SU-DHL-6 (cell line): Measurements from ENCODE around the gene NT5C.
"Not testable (repeated sequence)": the region's sequence is repeated elsewhere in the genome, so short reads cannot be mapped to it uniquely, and the experiment has no call there.

Experiments
- H2AFZ ChIP-seq: fragments of 200-600 bp; sonication (generic); 2 replicates; pipeline ENCODE4 v1.6.1; 2014; ENCODE audit warnings: low read depth, mild to moderate bottlenecking, moderate library complexity, mixed read lengths, antibody characterized with exemption, low read length; ENCODE audit not compliant: severe bottlenecking
- H3F3A ChIP-seq: fragments of 200-600 bp; shearing (Covaris generic); 2 replicates; pipeline ENCODE4 v1.6.0; 2016; ENCODE audit warnings: antibody characterized with exemption, mild to moderate bottlenecking; ENCODE audit not compliant: insufficient read depth
- H3K27ac ChIP-seq: fragments of 200-600 bp; sonication (generic); 2 replicates; pipeline ENCODE4 v1.5.1; 2016; ENCODE audit warnings: low read depth, mild to moderate bottlenecking, low read length, moderate library complexity, mixed read lengths
- H3K27me3 ChIP-seq: fragments of 200-600 bp; sonication (generic), shearing (Covaris generic); 2 replicates; pipeline ENCODE4 v1.6.0; 2014; ENCODE audit warnings: mild to moderate bottlenecking, low read length
- H3K36me3 ChIP-seq: fragments of 200-600 bp; sonication (generic); 2 replicates; pipeline ENCODE4 v1.6.1; 2014; ENCODE audit warnings: mild to moderate bottlenecking, low read length, mixed read lengths
- H3K4me2 ChIP-seq: fragments of 300-600, 200-600 bp; shearing (Covaris generic), sonication (generic); 2 replicates; pipeline ENCODE4 v1.6.0; 2014; ENCODE audit warnings: low read length, low read depth, mild to moderate bottlenecking; ENCODE audit not compliant: poor library complexity, severe bottlenecking
- H3K4me3 ChIP-seq: fragments of 200-600 bp; sonication (generic); 2 replicates; pipeline ENCODE4 v1.5.1; 2014; ENCODE audit warnings: antibody characterized with exemption, low read length, mild to moderate bottlenecking, mixed read lengths; ENCODE audit not compliant: insufficient read depth, poor library complexity, severe bottlenecking
- H3K79me2 ChIP-seq: fragments of 200-600 bp; sonication (generic); 2 replicates; pipeline ENCODE4 v1.6.1; 2014; ENCODE audit warnings: mild to moderate bottlenecking, low read length, moderate library complexity; ENCODE audit not compliant: insufficient read depth
- H3K9ac ChIP-seq: fragments of 200-600 bp; sonication (generic); 2 replicates; pipeline ENCODE4 v1.7.0; 2014; ENCODE audit warnings: mild to moderate bottlenecking, low read length
- H3K9me2 ChIP-seq: fragments of 200-600 bp; sonication (generic); replicated peaks from 2 replicates; pipeline ENCODE4 v1.6.1; 2014; ENCODE audit warnings: low read length; ENCODE audit not compliant: insufficient read depth
- H3K9me3 ChIP-seq: fragments of 200-600 bp; sonication (generic); 2 replicates; pipeline ENCODE4 v1.6.1; 2014; ENCODE audit warnings: low read length, mixed read lengths; ENCODE audit not compliant: insufficient read depth
- H4K20me1 ChIP-seq: fragments of 200-600 bp; sonication (generic); 2 replicates; pipeline ENCODE4 v1.6.1; 2014; ENCODE audit warnings: low read depth, mild to moderate bottlenecking, antibody characterized with exemption, low read length, moderate library complexity, mixed read lengths
- EZH2phosphoT487 ChIP-seq: fragments of 200-600 bp; sonication (generic), shearing (Covaris generic); conservative IDR thresholded peaks from 2 replicates; pipeline ENCODE4 v1.6.1; 2018; ENCODE audit warnings: mild to moderate bottlenecking, antibody characterized with exemption, low read length, moderate library complexity, mixed read lengths
- TF ChIP-seq, protein P1 (sequence below): fragments of 200-600 bp; sonication (generic); IDR thresholded peaks from one replicate; pipeline ENCODE4 v1.5.1; 2017; ENCODE audit warnings: antibody characterized with exemption, mild to moderate bottlenecking, low read length, moderate library complexity; ENCODE audit not compliant: insufficient read depth, poor library complexity, severe bottlenecking

The NT5C gene

DNA sequence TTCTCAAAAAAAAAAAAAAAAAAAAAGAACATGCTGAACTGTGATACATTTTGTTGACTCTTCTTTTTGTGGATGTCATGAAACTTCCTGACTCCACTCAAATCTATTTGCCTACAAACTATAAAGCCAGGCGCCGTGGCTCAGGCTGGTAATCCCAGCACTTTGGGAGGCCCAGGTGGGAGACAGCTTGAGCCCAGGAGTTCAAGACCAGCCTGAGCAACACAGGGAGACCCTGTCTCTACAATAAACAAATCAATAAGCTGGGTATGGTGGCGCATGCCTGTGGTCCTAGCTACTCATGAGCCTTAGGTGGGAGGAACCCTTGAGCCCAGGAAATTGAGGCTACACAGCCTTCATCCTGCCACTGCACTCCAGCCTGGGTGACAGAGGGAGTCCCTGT lies 1.5 kb upstream of the NT5C start:
- no peak overlapping the region for H3K27ac ChIP-seq
- no peak for TF ChIP-seq EZH2phosphoT487
- TF ChIP-seq, protein P1, sequence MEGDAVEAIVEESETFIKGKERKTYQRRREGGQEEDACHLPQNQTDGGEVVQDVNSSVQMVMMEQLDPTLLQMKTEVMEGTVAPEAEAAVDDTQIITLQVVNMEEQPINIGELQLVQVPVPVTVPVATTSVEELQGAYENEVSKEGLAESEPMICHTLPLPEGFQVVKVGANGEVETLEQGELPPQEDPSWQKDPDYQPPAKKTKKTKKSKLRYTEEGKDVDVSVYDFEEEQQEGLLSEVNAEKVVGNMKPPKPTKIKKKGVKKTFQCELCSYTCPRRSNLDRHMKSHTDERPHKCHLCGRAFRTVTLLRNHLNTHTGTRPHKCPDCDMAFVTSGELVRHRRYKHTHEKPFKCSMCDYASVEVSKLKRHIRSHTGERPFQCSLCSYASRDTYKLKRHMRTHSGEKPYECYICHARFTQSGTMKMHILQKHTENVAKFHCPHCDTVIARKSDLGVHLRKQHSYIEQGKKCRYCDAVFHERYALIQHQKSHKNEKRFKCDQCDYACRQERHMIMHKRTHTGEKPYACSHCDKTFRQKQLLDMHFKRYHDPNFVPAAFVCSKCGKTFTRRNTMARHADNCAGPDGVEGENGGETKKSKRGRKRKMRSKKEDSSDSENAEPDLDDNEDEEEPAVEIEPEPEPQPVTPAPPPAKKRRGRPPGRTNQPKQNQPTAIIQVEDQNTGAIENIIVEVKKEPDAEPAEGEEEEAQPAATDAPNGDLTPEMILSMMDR, result no peak

DNA sequence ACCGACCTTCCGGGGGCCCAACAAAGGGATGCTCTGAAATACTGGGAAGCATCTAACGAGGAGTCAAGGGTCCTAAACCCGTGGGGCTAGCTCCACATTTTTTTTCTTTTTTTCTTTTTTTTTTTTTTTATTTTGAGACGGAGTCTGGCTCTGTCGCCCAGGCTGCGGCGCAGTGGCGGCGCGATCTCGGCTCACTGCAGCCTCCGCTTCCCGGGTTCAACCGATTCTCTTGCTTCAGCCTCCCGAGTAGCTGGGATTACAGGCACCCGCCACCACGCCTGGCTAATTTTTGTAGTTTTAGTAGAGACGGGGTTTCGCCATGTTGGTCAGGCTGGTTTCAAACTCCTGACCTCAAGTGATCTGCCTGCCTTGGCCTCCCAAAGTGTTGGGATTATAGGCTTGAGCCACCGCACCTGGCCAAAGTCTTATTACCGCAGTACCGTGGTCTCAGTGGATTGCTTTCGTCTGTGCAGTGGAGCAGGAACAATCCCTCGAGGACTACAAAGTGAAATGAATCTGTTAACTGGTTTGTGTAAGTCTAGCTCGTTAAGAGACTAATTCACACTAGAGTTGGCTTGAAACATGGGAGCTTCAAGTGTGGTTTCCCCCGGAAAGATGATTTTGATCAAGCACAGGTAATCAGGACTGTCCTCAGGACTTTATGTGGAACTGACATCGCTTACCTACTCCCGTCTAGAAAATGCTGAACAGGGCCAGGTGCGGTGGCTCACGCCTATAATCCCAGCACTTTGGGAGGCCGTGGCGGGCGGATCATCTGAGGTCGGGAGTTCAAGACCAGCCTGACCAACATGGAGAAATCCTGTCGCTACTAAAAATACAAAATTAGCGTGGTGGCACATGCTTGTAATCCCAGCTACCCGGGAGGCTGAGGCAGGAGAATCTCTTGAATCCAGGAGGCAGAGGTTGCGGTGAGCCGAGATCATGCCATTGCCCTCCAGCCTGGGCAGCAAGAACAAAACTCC lies 767 bp upstream of the NT5C start:
- H3K9me2 ChIP-seq, H4K20me1 ChIP-seq, H3K9me3 ChIP-seq, H3K36me3 ChIP-seq, H3K27me3 ChIP-seq: not testable (repeated sequence)
- peak overlapping the region; percentile 92 for H3K4me3 ChIP-seq
- peak overlapping the region; percentile 94 for H3K9ac ChIP-seq
- peak overlapping the region; percentile 70 for H3K27ac ChIP-seq
- H2AFZ ChIP-seq, result peak overlapping the region; percentile 95
- peaks cover 31% of the 10 kb centered on the region for H3F3A ChIP-seq
- H3K4me2 ChIP-seq, result peak overlapping the region; percentile 77
- H3K79me2 ChIP-seq, result peaks cover 17% of the 10 kb centered on the region

More for the DNA sequence above, 1.5 kb upstream of the NT5C start:
- no peaks in the 10 kb centered on the region for H3K27me3 ChIP-seq
- H2AFZ ChIP-seq, result no peak overlapping the region
- H3K9ac ChIP-seq, result no peak overlapping the region
- peaks cover 3% of the 10 kb centered on the region; the same call in 1 of the 2 replicates for H4K20me1 ChIP-seq
- no peak overlapping the region for H3K4me2 ChIP-seq
- 0 out of 2 replicates have a peak, but pooled peaks cover 4% of the 10 kb centered on the region for H3K36me3 ChIP-seq
- H3K9me3 ChIP-seq, result no peaks in the 10 kb centered on the region
- H3K4me3 ChIP-seq, result no peak overlapping the region
- no peaks in the 10 kb centered on the region for H3K9me2 ChIP-seq
- peaks cover 17% of the 10 kb centered on the region for H3K79me2 ChIP-seq
- H3F3A ChIP-seq, result peaks cover 27% of the 10 kb centered on the region

DNA sequence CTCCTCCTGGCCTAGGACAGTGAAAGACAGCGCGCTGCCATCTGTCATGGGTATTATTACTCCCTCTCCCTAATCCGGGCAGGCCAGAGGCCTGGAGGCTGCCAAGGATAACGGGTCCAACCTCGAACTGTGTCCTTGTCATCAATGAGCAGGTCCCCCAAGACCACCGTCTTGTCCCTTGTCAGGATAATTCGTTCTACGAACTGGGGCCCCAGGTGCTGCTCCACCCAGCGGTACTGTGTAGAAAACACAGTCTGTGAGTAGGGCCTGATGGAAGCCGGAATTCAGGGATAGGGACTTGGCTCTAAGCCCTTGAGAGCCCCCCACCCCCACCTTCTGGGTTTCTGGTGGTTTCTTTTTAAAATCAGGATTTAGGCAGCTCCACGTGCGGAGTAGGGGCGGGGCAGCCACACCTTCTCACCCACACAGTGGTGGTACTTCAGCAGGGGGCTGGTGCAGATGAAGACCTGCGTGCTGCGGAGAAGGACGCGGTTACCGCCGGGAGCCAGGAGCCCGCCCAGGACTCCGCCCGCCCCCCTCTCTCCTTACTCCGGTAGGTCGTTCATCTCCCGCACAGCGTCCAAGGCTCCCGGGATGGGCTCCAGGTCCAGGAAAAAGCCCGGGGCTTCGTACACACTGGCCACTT lies 787 bp downstream of the NT5C start:
- H3K9me2 ChIP-seq, result no peaks in the 10 kb centered on the region
- no peaks in the 10 kb centered on the region for H3K27me3 ChIP-seq
- H4K20me1 ChIP-seq, result peaks cover 3% of the 10 kb centered on the region; the same call in 1 of the 2 replicates
- H3K9ac ChIP-seq, result peak overlapping the region; percentile 94
- H3K4me2 ChIP-seq, result peak overlapping the region; percentile 77
- H2AFZ ChIP-seq, result peak overlapping the region; percentile 95
- no peaks in the 10 kb centered on the region for H3K36me3 ChIP-seq
- H3K4me3 ChIP-seq, result peak overlapping the region; percentile 92
- TF ChIP-seq, protein P1, result peak; percentile 43
- no peak for TF ChIP-seq EZH2phosphoT487
- H3F3A ChIP-seq, result peaks cover 17% of the 10 kb centered on the region
- no peaks in the 10 kb centered on the region for H3K9me3 ChIP-seq
- peak overlapping the region; percentile 70 for H3K27ac ChIP-seq
- H3K79me2 ChIP-seq, result peaks cover 17% of the 10 kb centered on the region
